Measurements from ENCODE around the gene RYR3.
"Not testable (repeated sequence)": the region's sequence is repeated elsewhere in the genome, so short reads cannot be mapped to it uniquely, and the experiment has no call there.

Gene RYR3

DNA sequence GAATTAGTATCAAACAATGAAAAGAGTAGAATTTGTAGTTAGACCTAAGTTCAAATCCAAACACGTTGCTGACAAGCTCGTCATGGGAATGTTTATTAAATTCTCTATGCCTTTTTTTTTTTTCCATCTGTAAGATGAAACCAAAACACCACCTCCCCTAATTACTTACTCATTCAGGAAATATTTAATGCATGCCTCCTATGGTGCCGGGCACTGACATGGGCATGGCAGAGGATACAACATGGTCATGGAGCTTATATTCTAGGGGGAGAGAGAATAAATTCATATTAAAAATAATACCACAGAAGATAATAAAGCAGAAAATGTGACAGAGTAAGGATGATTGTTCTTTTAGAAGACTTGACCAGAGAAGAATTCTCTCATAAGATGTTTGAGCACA lies 215.8 kb downstream of the RYR3 start:
- no peak for DNase-seq

DNA sequence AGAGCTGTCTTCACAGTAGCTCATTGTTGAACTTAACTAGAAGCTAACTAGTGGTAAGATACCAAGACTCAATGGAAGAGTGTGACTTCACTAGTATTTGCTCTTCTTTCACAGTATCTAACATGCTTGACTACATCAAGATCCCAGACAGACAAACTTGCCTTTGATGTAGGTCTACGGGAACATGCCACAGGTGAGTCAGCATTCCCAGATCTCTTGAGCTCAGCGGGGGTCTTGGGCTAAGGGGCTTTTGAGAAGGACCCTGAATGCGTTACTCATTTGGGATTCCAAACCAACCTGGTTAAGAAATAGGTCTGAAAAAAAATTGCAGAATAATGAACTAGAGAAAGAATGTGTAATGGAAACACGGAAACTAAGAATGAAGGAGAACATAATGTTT lies 222.4 kb downstream of the RYR3 start:
- no peak for DNase-seq

DNA sequence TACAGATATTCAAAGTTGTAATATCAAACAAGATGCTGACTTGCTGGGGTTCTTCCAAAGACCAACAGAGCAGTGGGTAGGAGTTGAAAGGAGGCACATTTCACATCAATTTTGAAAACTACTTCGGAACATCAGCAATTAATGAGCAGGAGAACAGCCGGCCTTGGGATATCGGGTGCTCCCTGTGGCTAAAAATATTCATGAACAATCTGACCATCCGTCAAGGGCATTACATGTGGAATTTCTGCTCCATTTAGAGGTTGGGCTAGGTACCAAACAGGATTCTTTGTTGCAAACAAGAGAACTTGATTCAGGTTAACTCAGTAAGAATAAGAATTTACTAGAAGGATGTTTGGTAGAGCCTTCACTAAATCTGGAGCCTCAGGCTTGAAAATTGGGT lies 223.9 kb downstream of the RYR3 start:
- DNase-seq, result no peak

DNA sequence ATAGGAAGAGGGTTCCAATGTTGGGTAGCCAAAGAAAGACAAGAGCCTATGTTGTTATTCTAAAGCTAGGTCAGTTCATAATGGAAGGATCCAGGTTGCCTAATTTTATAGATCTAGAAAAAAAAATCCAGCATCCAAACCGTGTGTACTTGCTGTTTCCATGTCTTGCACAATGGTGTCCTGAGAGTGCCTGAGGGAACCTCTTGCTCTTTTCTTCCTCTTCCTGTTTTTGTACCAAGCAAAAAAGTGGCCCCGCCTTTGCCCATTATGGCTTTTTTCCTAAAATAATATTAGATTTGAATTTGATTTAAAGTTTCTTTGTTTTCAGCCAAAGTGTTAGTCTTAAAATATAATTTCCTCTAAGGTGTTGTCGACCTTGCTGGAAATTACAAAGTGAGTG lies 224.4 kb downstream of the RYR3 start:
- DNase-seq, result no peak

DNA sequence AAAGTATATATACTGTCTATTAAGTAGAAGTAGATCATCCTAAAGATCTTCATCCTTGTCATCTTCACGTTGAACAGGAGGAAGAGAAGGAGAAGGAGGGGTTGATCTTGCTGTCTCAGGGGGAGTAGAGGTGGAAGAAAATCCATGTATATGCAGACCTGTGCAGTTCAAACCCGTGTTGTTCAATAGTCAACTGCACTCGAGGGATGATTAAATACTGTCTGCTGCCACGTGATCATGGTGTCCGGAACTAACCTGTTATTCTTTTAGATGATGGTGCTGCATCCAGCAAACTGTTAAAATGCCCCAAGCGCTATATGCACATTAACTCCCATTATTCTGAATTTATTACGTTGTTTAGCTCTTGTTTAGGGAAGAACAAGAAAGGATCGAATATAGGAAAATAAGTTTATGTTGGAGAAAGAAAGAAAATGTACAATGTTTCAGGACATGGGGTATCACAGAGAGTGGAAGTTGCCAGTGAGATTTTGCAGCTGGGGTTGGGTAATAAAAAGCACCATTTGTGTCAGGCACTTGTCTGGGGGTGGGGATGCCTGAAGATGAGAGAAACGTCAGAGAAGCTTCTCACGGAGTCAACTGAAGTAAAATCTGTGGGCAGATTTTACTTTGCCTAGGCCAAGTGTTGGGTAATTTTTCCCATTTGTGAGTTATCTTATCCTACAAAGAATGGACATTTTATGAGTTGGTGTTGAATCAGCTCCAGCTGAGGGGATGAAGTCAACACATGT lies 229.2 kb downstream of the RYR3 start:
- no peak for DNase-seq

DNA sequence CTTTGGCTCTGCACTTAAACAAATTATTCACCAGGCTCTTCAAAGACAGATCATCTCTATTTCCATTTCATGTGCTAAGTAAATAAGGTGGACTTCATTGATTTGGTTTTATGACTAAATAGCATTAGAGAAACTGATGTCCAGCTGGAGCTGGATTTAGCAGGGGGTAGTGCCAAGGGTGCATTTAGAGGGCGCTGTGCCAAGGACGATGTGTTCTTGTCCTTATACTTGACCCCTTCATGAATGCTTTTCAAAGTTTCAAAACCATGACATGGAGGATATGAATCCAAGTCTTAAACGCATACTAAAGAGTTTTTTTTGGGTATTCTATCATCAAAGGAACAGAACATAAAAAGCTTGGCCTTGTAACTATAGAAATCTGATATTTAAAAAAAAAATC lies 233.2 kb downstream of the RYR3 start:
- DNase-seq, result no peak

DNA sequence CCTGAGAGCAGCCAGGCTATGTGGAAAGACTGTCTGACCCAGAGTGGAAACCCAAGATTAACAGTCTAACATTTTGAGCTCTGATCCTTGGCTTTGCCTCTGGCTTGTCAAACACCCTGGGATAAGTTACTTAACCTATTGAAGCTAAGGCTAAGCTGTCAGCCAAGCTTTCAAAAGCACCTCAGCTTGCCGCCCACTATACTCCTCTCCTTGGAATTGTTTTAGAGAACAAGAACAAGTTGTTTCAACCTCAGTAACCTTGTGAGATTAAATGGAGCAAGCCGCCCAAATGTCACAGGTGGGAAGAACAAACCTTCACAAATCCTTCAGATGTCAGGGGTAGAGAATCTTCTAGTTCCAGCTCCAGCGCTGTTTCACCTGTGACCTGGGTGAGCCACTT lies 235.1 kb downstream of the RYR3 start:
- DNase-seq, result no peak

DNA sequence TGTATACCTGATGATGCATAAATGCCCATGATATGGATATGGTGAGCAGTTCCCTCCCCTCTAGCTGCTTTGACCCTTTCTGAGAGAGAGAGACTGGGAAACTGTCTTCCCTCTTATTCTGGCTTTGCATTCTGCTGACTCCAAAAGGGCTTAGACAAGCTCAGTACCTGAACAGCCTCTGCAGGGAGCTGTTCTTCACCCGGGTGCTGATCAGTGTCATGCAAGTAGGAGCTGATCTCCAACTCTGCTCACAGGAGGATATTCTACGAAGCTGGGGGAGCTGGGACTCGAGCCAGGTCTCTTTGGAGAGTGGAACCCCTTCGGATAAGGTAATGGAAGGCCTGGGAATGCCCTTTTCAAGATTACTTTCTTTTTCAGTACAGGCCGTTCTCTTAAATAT lies 237.1 kb downstream of the RYR3 start:
- no peak for DNase-seq

DNA sequence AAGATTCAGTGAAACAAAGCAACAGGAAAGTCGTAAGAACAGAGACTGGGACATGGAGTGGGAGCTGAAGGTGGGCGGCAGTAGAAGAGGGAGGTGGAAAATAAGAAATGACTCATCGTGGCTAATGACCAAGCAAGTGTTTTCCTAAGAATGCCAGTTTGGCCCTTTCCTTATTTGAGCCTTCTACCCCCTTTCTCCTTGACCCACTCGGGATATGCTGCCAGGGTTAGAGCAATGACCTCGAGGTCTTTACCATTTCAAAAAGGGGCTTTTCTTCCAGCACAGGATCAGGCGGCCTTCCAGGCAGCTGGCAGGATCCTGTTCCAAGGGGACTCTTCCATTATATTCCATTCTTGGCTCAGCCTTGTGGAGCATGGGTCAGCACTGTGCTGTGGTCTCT lies 241.1 kb downstream of the RYR3 start:
- no peak for DNase-seq

DNA sequence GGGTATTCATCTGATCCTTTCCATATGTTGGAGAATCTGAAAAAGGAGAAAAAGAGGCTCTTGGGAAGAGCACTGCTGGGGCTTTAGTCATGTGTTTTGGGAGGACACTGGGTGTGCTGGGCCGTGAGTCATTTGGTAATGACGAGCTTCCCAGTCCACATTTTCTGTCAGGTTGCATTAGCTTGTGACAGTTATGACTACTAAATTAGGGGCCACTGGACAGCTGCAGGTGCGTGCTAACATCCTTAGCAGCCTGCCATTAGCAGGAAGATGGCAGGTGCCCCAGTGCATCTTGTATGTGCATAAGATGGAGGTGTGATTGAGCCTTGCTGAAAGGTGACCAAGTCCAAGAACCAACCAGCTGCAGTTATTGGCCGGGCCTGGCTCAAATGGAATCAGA lies 242.4 kb downstream of the RYR3 start:
- DNase-seq, result no peak

DNA sequence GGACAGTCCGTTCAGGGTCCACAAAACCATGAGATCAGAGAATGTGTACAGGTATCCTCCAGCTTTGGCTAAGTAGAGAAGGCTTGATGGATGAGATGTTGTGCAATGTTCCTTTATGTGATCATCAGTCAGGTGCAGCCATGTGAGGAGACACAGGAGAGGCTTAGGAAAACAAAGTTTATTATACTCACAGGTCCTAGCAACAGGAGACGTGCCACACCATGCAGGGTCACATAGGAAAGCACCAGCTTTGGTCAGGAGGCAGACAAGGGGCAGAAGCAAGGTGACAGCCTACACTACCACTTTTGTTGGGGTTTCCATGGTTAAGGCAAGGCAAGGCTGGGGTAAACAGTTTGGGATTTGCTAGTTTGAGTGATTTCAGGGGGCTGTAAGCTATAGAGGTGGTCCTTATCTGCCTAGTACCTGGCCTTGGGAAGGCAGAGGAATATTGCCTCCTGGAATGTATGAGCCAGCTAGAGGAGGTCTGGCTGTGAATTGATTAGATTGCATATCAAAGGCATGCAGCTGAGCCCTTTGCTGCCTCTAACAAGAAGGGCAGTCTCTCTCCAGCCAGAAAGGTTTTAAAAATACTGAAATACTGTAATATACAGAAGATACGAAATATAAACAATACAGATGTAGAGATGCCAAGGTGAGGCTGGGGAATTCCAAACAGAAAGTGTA lies 248.6 kb downstream of the RYR3 start:
- no peak for DNase-seq

DNA sequence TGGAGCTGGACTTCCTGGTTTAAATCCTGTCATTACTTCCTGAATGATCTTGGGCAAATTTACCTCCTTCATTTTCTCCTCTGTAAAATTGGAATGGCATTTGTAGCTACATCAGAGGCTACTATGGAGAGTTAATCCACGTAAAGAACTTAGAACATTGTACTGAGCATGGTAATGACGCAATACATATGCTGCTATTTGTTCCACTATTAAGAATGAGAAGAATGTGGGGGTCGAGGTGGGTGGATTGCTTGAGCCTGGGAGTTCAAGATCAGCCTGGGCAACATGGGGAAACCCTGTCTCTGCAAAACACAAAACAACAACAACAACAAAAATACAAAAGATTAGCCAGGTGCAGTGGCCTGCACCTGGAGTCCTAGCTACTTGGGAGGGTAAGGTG lies 250.6 kb downstream of the RYR3 start:
- no peak for DNase-seq

DNA sequence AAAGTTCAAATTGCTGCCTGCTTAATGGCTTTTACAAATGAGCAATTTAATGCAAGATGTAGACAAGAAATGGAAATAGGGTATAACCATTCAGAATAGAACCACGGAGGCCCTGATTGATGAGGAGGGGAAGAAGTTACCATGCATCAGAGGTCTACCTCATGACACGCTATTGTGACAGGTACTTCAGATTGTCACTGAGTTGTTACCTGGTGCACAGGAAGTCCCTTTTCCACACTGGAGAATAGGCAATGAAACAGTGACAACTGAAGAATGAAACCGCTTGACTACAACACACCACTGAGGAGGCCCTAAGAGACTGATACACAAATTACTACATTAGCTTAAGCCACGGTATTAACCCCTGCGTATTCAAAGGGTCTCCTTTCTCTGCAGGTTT lies 251.2 kb downstream of the RYR3 start:
- no peak for DNase-seq

DNA sequence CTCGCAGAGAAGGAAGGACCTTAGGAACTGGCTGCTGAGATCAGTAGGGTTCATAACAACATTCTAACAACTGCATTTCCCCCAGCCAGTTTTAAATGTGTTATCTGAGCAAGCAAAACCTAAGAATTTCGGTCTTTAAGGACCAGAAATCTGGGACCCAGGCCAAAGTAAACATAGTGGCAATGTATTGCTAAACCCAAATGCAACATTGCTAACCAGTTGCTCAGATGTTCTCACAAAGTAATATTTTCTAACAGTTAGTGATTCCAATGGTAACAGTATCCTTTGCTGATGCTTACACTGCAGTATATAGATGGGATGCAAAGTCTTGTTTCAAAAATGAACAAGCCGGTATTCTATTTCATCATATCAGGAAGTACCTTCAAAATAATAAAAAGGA lies 254.3 kb downstream of the RYR3 start:
- DNase-seq, result no peak

DNA sequence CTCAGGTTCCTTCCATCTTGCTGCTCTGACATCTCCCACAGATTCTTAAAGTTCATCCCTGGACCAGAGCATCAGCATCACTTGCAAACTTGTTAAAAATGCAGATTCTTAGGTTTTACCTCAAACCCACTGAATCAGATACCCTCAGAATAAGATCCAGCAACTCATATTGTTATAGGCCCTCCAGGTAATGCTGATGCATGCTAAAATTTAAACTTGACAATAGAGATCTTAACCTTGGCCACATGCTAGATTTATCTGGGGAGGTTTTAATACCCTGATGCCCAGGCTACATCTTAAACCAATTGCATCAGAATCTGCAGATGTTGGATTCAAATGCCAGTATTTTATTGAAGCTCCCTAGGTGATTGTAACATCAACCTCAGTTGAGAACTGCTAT lies 256.9 kb downstream of the RYR3 start:
- no peak for DNase-seq

DNA sequence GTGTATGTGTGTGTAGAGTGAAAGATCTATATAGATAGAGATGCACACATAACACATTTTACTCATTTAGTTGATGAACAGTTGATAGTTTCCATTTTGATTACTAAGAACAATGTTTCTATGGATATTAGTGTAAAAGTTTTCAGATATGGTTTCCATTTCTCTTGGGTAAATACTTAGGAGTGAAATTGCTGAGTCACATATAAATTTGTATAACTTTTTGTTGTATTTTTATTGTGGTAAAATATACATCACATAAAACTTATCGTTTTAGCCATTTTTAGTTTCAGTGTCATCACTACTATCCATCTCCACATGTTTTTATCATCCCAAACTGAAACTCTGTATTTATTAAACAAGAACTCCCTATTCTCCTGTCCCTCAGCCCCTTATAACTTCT lies 258.3 kb downstream of the RYR3 start:
- DNase-seq, result no peak

DNA sequence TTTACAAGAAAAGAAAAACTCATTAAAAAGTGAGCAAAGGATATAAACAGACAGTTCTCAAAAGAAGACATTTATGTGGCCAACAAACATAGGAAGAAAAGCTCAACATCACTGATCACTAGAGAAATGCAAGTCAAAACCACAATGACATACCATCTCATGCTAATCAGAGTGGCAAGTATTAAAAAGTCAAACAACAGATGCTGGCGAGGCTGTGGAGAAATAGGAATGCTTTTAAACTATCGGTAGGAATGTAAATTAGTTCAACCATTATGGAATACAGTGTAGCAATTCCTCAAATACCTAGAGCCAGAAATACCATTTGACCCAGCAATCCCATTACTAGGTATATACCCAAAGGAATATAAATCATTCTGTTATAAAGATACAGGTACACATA lies 267.1 kb downstream of the RYR3 start:
- DNase-seq, result not testable (repeated sequence)

DNA sequence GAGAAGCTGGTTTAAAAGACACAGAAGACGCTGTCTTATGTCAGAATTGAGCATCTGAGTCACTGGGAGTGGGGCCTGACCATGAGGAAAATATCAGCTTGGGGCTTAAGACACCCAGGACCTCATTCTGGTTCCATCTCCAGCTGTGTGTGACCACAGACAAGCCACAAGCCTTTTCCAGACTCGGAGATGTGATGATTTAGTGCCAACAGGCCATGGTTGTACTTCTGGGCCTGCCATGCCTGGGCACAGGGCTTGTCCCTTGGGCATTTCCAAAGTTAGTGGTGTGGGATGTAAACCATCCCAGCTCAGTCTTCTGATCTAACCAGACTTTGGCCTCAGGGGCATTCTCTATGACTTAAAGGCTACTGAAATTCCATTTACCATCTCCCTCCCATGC lies 269.8 kb downstream of the RYR3 start:
- DNase-seq, result no peak

DNA sequence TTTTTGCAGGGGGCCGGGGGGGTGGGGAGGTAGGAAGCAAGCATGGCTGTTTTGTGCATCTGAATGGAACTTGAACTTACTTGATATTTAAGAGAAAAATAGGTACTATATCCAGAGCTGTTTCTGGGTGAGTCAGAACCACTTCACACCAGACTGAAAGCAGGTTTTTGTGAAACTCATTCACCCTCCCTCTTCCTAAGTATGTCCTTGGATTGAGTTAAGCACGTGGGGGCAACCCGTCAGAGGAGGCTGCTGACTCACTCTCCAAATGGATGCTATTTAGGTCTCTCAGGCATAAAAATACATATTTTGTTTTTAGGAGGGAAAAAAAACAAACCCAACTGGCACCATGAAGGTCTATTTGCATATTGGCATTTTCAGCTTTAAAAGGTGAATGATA lies 270.3 kb downstream of the RYR3 start:
- DNase-seq, result no peak

DNA sequence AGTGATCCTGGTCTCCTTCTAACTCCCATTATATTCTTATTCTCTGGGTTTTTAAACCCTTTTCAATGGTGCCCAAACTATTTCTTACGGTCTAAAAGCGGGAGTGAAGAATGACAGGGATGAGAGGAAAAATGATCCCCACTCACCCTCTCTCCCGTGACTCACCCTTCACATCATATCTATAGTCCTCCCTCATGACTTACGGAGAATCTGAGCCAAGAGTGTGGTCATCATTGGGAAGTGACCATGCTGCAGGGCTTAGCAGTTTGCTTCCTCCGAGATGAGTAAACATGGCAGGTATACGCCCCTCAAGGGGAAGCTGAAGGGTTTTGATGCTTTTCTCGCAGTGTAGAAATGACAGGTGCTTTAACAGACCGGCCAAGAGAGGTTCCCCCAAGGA lies 274.0 kb downstream of the RYR3 start:
- no peak for DNase-seq

DNA sequence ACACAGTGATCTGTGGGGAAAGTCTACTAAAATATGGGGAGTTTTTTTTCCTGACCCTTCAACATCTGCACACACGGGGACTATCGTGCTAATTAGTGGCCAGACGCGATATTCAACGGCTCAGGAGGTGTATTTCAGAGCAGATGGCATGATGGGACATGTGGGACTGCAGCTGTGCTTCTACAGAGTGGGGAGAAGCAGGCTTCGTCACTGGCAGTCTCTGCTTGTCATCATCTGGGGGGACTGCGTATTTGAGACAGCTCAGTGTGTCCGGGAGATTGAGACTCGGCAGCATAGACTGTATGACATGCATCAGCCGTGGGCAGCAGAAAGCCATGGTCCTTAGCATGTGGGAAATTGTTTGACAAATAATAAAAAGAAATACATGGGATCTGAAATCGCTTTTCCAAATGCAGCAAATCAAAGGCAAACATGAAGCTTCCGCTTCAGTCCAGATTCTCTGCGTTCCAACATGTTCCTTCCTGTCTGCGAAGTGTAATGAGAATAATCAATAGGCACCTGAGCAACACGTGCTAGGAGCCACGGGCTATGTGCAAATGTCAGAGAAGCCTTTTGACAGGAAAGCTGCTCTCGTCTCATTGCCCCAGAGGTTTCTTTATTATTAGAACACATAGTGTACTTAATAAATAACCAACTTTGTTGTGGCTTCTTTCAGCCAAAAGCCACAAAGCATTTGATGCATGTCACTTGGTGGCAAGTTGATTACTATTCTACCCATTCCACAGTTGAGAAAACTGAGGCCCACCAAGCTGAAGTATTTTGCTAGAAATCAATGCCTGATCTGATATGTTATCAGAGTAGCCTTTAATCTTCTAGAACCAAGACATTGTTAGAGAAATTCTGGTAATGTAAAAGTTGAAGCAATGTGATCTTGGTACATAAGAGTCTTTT lies 276.3 kb downstream of the RYR3 start:
- no peak for DNase-seq

DNA sequence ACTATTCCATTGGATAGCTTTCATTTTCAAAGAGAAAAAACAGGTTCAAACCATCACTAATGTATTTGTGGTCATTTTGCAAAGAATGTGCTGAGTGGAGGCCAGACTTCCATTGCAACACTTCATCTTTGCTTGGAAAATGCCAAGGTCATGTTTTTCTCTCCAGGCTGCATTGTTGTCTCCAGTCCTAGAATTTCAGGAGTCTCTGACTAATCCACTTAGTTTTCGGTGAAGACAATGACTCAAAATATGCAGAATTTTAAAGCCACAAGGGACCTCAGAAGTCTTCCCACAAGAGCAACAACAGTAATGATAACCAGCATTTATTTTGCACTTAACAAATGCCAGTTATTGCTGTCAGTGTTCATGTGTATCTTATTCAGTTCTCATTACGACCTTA lies 277.0 kb downstream of the RYR3 start:
- DNase-seq, result no peak

DNA sequence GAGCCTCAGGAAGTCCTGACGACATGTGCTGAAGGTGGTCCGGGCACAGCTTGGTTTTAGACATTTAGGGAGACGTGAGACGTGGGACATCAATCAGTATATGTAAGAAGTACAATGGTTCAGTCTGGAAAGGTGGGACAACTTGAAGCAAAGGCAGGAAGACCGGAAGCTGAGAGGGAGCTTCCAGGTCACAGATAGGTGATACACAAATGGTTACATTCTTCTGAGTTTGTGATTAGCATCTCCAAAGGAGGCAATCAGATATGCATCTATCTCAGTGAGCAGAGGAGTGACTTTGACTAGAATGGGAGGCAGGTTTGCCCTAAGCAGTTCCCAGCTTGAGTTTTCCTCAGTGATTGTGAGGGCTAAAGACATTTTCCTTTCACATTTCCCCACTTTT lies 282.1 kb downstream of the RYR3 start:
- no peak for DNase-seq

DNA sequence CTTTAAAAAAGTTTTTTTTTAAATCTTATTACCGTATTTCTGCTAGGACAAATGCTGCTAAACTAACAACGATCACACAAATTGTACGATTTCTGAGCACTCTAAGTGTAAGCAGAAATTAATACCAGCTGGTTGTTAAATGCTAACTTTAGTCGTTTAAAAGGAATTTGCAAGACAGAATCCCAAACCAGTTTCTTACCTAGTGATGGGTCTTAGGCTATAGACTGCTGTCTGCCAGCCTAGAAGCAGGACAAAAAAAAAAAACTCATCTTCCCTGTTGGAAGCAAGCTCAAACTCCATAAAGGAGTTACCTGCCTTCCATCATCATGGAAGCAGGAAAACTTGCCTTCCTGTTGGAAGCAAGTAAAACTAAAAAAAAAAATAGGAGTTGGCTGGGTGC lies 287.6 kb downstream of the RYR3 start:
- not testable (repeated sequence) for DNase-seq
